Stimulated activated CD8-positive, alpha-beta memory T cell treated with anti-CD3 and anti-CD28 coated beads, Interleukin-15, amount 100 ng/mL, for 1 hour (primary cell): Measurements from ENCODE around the gene WASF2.

Experiments used
- DNase-seq: peaks from one replicate; pipeline ENCODE4 v3.0.0-alpha.2; 2020; ENCODE audit warnings: low read depth

The WASF2 gene

GRCh38 chr1:27357281-27358037 is 132.5 kb downstream of the WASF2 start:
- peak; percentile 68 for DNase-seq

- no peak for DNase-seq
These were observed 133.2 kb downstream of the WASF2 start for GRCh38 chr1:27356619-27357280.

DNA sequence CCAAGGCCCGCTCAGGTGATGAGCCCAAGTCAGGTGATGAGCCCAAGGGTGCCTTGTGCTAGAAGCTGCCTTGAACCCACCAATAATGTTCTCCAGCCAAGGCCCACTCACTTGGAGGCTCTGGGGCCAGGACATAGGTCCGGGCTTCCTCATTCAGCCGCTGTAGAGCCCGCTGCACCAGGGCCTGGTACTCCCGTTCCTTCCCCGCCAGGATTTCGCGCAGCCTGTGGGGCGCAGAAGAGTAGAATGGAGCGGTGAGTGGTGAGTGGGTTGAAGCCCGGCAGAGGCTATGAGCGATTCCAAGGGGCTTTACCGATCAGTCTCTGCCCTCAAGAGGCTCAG is 133.7 kb downstream of the WASF2 start:
- no peak for DNase-seq

DNA sequence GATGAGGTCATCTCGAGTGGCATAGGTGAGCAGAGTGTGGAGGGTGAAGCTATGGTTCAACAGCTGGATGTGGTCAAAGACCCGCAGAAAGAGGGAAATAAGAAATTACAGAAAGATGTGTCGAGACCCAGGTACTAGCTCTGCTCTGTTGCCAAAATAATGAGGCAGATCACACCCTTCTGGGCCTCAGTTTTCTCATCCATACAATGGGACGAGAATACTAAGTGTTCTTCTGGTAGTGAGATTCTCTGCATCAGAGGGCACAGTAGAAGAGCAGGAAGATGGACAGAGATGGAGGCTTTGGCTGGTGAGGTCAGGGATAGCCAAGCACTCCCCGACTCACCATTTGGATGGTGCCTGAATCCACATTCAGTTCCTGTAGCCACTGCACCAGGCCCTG is 134.3 kb downstream of the WASF2 start:
- DNase-seq: no peak
